Gastroesophageal sphincter (tissue), 3 donors: ENCODE results near the gene CELA3A.

Experiments used
- CTCF ChIP-seq, 4 experiments: fragments of 200-600 bp in 2 of 4; fragments of 450-650 bp in 2 of 4; sonication (generic) in 1 of 4; IDR thresholded peaks; one replicate each; pipeline ENCODE4 v1.5.1; 2017 to 2019; ENCODE audit warnings: antibody characterized with exemption in 4 of 4, mild to moderate bottlenecking in 2 of 4, moderate library complexity in 2 of 4
- POLR2A ChIP-seq, 2 donors: fragments of 450-650 bp; IDR thresholded peaks; one replicate each; pipeline ENCODE4 v1.6.1; 2017; ENCODE audit warnings: antibody characterized with exemption in 2 of 2, mild to moderate bottlenecking in 2 of 2, moderate library complexity in 1 of 2
- POLR2AphosphoS5 ChIP-seq: sonication (generic); formaldehyde crosslinking; IDR thresholded peaks from one replicate; pipeline ENCODE4 v1.6.1; 2017; ENCODE audit warnings: antibody characterized with exemption

DNA sequence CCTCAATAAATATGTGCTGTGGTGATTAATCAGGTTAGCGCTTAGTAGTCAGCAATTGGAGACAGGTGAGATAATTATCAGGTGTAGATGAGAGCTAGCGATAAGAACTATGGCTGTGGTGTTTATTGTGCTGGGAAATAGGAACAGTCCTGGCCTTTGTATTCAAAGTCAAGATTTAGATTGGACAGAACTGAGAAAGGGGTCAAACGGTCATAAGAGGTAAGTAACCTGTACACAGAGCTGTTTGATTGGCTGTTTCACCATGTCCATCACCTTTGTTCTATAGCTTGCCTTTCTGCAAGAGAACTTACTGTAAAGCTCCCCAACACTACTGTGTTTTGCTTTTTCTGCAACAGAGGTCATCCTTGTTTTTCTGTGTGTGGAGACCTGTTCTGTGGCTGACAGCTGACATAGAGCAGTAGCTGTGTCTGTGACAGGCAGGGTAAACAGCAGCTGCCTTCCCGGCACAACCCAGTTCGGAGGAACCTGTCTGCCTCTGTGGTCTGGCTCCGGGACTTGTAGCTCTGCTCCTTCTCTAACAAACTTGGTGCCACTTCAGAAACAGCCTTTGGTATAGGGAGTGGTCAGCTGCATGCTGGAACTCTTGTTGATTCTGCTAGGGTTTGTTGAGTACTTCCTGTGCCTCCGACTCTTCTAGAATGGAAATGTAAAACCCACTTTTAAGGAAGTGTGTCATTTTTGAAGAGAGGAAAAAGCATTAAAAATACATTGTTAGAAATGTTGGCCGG, 29.9 kb downstream of the CELA3A start:
- TF ChIP-seq CTCF (IDR thresholded peaks at IDR 0.05) (no peak), POLR2A (IDR thresholded peaks at IDR 0.05) (no peak), POLR2AphosphoS5 (peak; percentile 48)
